Measurements from ENCODE around the gene TSPAN14. TPM values are rescaled to one million over a fixed set of nuclear protein-coding genes. Genes with fewer than 3 reads are reported as not detected.
"Not testable (repeated sequence)": the region's sequence is repeated elsewhere in the genome, so short reads cannot be mapped to it uniquely, and the experiment has no call there.

TSPAN14 gene
- total RNA-seq, 1 donor from 2014 or later, result 181 TPM

GRCh38 chr10:80536361-80536835, 82.3 kb downstream of the TSPAN14 start:
- intact Hi-C loops (cut with micrococcal nuclease), result loop anchor here (5.0 to 10.0 kb wide), 3 partner anchors 61 to 1092 kb away; partner anchors contain the start of genes TMEM254 and ZCCHC24

GRCh38 chr10:80537086-80537735, 83.1 kb downstream of the TSPAN14 start:
- intact Hi-C loops (cut with micrococcal nuclease), result loop anchor here (5.0 to 10.0 kb wide), 3 partner anchors 60 to 1092 kb away; partner anchors contain the start of genes TMEM254 and ZCCHC24

DNA sequence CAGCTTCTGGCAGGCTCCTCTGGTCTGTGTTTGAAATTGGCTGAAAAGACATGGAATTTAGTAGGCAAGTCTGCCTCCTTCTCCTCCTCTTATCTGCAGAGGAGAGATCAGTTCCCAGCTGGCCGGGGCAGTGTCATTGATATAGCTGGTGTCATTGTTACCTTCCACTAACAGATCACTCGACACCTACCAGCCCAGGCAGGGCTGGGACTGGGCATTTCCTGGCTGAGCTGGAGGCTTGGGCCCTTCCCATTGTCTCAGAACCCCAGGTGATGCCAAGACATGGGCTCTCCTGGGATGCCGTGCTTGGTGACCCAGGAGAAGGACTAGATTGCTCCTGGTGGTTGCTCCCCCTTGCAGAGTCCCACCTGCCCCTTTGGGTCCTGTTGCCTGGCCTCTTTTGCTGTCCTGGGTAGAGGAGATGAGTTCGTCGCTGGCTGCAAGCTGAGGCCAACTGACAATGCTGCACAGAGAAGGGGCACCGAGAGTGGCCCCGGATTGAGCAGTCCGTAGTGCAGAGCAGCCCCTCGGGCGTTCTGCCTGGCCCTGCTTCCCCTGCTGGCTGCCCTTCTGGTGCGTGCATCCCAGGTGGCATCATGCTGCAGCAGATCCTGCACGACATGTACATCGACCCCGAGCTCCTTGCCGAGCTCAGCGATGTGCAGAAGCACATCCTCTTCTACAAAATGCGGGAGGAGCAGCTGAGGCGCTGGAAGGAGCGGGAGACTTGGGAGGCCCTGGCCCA, 83.8 kb downstream of the TSPAN14 start, which contains the start of gene SH2D4B:
SH2D4B (plus strand) TSS at position 167 of the 745 bp plus-strand sequence; CDS start at position 597, 430 bp downstream.
- intact Hi-C loops (cut with micrococcal nuclease), result loop anchor here (5.0 to 10.0 kb wide), 3 partner anchors 59 to 1093 kb away; partner anchors contain the start of genes TMEM254 and ZCCHC24

- intact Hi-C loops (cut with micrococcal nuclease), result loop anchor here (5.0 to 10.0 kb wide), 3 partner anchors 59 to 1094 kb away; partner anchors contain the start of genes TMEM254 and ZCCHC24
Observed at GRCh38 chr10:80538481-80539185, 84.5 kb downstream of the TSPAN14 start.

- intact Hi-C loops (cut with micrococcal nuclease), result loop anchor here (5.0 to 10.0 kb wide), 3 partner anchors 58 to 1095 kb away; partner anchors contain the start of genes TMEM254 and ZCCHC24
Observed at GRCh38 chr10:80539421-80540031, 85.4 kb downstream of the TSPAN14 start.

- intact Hi-C loops (cut with micrococcal nuclease), result no loop called here
Observed at GRCh38 chr10:80540136-80540535, 86.0 kb downstream of the TSPAN14 start.

DNA sequence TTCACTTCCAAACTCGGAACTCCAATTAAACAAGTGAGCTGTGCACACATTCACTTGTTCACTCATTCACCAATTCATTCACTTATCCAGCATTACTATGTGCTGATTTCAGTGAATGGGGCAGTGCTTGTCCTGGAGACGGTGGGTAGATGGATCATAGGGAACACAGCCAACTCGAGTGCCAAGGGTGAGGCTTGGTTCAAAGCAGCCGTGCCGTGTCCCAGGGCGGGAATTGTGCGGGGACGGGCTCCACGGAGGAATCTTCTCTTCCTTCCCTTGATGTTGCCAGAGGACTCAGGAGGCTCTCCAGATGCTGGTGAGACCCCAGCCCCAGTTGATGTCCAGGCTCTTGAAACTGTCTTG, 86.5 kb downstream of the TSPAN14 start:
- intact Hi-C loops (cut with micrococcal nuclease), result no loop called here

DNA sequence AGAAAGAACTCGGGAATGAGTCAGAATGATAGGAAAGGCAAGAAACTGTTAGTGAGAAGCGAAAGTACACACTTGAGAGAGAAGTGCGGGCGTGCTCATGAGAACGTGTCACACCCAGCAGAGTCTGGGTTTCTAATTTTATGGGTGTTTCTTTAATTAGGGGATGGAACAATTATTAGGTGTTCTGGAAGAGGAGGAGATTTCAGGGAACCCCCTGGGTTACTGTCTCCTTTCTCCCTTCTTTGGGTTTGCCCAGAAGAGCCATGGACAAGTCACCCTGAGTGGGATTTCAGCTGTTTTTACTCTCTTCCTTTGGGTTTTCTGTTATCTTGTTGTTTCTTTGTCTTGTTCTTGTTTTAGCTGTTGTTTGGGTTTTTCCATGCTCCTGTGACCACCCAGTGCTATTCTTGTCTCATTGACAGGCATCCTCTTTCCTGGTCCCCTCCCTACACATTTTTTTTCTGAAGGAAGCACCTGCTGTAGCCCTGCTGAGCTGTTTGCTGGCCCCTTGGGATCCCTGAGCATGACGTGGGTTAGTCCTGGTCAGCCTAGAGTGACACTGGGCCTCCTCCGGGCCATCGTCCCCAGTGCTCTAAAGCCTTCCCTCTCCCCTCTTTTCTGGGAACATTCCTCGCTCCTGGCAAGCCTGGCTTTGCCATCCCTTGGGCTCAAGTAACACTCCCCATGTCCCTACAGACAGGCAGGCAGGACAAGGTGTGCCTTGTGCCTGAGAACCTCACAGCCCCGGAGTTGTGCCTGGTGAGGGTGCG, 87.1 kb downstream of the TSPAN14 start:
- intact Hi-C loops (cut with micrococcal nuclease), result no loop called here

DNA sequence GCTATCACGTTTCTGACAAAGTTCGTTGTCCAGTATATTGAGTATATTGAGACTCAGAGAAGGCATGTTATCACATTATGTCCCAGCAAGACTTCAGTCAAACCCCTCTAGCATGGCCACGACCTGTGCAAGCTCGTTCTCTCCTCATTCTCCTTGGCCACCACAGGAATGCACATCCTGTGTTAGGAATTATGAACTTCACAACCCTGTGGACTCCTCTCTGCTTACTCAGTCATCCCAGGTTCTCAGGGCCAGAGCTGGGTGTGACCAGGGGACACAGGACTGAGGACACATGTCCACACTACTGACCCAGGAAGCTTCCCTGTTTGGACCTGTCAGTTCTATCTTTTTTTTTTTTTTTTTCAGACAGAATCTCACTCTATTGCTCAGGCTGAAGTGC, 87.9 kb downstream of the TSPAN14 start:
- intact Hi-C loops (cut with micrococcal nuclease), result no loop called here

- intact Hi-C loops (cut with micrococcal nuclease), result no loop called here
Observed at GRCh38 chr10:80542652-80543318, 88.7 kb downstream of the TSPAN14 start.

GRCh38 chr10:80543319-80543672, 89.2 kb downstream of the TSPAN14 start:
- intact Hi-C loops (cut with micrococcal nuclease), result not testable (repeated sequence)

GRCh38 chr10:80544316-80544953, 90.3 kb downstream of the TSPAN14 start:
- intact Hi-C loops (cut with micrococcal nuclease), result no loop called here

DNA sequence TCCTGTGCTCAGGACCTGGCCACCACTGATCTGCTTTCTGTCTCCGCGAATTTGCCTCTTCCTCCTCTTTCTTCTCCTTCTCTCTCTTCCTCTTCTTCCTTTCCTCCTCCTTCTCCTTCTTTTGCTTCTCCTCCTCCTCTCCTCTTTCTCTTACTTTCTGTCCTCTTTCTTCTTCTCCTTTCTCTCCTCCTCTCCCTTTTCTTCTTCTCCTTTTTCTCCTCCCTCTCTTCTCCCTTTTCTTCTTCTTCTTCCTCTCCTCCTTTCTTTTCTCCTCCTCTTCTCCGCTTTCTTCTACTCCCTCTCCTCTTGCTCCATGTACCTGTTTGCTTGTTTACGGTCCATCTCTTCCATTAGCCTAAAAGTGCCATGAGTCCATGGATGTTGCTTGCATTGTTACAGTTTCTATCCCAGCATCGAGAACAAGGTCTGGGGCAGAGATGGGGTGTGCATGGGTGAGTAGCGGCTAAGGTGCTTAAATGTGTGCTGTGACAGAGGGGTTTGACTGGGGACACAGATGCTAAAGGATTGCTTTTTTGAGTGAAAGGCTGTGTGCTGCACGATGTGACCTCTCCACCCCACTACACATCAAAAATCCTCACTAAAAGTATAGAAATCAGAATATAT, 91.3 kb downstream of the TSPAN14 start:
- intact Hi-C loops (cut with micrococcal nuclease), result no loop called here

DNA sequence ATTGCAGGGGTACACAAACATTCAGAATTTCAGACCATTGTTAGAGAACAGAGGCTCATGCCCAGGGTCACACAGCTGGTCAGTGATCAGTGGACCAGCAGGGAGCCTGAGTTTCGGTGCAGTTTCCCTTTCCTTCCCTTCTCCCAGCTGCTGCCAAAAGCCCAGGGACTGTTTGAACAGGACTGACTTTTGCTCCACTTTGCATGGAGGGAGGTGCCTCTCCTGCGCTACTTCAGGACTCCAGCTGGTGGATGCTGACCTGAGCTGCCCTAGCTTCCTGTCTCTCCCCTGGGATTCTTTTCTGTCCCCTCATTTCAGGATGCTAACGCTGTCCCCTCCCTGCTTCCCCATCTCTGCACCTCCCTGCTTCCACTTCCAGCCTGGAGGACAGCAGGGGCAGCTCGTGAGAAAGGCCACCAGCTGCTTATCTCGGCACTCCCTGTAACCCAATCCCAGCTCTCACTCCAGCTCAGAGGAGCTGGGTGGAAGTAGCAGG, 98.1 kb downstream of the TSPAN14 start:
- intact Hi-C loops (cut with micrococcal nuclease), result no loop called here

DNA sequence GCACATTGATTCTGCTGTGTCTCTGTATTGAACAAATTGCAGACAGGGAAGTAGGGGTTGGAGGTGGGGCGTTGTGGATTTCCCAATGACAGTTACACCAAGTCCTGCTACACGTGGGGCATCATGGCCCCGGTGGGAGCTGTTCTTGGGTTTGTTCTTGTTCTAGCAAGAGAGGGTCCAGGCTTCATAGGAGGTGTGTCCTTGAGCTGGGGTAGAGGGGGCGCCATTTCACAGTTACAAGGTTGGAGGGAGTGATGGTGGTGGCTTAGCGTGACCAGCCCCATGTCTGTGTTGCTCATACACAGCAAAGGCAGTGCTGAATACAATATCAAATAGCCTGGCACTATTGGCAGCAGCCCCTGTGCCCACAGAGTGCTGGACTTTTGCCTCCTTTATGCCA, 99.3 kb downstream of the TSPAN14 start:
- intact Hi-C loops (cut with micrococcal nuclease), result no loop called here

DNA sequence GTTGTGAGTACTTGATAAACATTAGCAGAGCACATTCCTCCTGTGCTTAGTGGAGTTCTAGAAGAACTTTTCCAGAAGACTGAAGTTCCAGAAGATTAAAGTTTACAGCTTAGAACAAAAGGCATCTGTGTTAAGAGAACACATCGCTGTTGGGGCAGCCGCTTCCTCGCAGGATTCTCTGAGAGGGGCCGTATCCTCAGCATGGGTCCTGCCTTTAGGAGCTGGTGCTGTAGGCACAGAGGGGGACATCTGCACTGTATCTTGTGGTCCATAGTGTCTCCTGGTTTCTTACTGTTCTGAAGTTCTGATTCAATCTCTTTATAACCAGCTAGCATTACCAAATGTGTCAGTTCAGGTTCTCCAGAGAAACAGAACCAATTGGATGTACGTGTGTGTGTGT, 99.9 kb downstream of the TSPAN14 start:
- intact Hi-C loops (cut with micrococcal nuclease), result no loop called here

DNA sequence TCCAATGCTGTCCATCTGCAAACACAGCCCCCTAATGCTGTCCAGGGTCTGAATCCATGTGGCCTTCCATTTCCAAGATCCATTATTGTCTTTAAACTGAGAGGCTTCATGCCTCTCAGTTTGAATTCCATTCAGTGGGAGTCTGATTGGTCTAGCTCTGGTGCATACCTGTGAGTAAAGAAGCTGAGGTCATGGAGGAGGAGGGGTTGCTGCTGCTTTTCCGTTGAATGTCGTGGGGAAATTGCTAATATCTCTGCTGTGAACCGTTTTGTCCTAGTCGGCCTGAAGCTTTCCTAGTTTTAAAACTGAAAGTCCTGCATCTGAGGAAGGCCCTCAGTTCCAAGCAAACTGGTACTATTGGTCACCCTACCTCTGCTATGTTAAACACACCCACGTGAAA, 101.3 kb downstream of the TSPAN14 start:
- intact Hi-C loops (cut with micrococcal nuclease), result loop anchor here (1.0 kb wide), 1 partner anchor 25 kb away; no protein-coding TSS in a partner anchor

GRCh38 chr10:80561950-80562349, 107.8 kb downstream of the TSPAN14 start:
- intact Hi-C loops (cut with micrococcal nuclease), result no loop called here

DNA sequence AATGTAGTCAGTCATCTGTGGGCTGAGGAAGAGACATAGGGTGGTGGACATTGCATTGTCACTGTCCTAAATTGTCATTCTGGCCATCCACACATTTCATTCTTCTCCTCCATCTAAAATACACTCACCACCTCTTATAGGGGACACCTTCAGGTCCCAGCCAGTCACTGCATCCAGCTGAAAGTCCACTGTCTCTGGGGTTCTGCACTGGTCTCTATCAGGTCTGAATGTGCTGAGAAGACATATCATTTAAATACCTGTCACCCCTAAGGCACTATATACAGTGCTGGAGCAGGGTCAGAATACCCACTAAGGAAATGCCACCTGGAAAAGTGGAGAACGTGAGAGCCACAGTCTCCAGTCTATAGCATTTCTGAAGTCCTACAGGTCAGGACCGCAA, 113.2 kb downstream of the TSPAN14 start:
- intact Hi-C loops (cut with micrococcal nuclease), result no loop called here

Data from T-helper 1 cell treated with Interleukin-12 subunit alpha and Interleukin-12 subunit beta and Interleukin-4 antibody, amounts not matched to agents 30 ng/mL and 1 ng/mL, for 36 hours (primary cell).